Transverse colon (tissue), 4 donors: ENCODE results near the gene ZDHHC19.

Experiments used
- EP300 ChIP-seq: sonication (generic); formaldehyde crosslinking; IDR thresholded peaks from one replicate; pipeline ENCODE4 v1.6.1; 2017; ENCODE audit warnings: antibody characterized with exemption, low read depth
- POLR2A ChIP-seq: fragments of 450-650 bp; IDR thresholded peaks from one replicate; pipeline ENCODE4 v1.6.1; 2016; ENCODE audit warnings: antibody characterized with exemption, mild to moderate bottlenecking, moderate library complexity
- POLR2AphosphoS5 ChIP-seq, 3 donors: sonication (generic); formaldehyde crosslinking; IDR thresholded peaks; one replicate each; pipeline ENCODE4 v1.6.1; 2016; ENCODE audit warnings: antibody characterized with exemption in 3 of 3
- TF ChIP-seq, protein P1 (sequence below), 5 experiments: fragments of 200-600 bp in 3 of 5; fragments of 450-650 bp in 2 of 5; sonication (generic) in 3 of 5; IDR thresholded peaks; 1 replicate in 2 of 5; 2 replicates in 3 of 5; pipeline ENCODE4 v1.5.1; 2016 to 2017; ENCODE audit warnings: antibody characterized with exemption in 5 of 5, inconsistent platforms in 3 of 5, mild to moderate bottlenecking in 2 of 5, moderate library complexity in 1 of 5

GRCh38 chr3:196177967-196178366, 33.2 kb downstream of the ZDHHC19 start:
- TF ChIP-seq EP300 (no peak), POLR2A (no peak), POLR2AphosphoS5 (IDR thresholded peaks at IDR 0.05) (peak in 2 of 3 donors; percentile 30 to 68)
- TF ChIP-seq, protein P1, sequence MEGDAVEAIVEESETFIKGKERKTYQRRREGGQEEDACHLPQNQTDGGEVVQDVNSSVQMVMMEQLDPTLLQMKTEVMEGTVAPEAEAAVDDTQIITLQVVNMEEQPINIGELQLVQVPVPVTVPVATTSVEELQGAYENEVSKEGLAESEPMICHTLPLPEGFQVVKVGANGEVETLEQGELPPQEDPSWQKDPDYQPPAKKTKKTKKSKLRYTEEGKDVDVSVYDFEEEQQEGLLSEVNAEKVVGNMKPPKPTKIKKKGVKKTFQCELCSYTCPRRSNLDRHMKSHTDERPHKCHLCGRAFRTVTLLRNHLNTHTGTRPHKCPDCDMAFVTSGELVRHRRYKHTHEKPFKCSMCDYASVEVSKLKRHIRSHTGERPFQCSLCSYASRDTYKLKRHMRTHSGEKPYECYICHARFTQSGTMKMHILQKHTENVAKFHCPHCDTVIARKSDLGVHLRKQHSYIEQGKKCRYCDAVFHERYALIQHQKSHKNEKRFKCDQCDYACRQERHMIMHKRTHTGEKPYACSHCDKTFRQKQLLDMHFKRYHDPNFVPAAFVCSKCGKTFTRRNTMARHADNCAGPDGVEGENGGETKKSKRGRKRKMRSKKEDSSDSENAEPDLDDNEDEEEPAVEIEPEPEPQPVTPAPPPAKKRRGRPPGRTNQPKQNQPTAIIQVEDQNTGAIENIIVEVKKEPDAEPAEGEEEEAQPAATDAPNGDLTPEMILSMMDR (IDR thresholded peaks at IDR 0.05) = no peak
